Erythroblast (primary cell): ENCODE measurements around the gene IL18.
"Not testable (repeated sequence)": the region's sequence is repeated elsewhere in the genome, so short reads cannot be mapped to it uniquely, and the experiment has no call there.

Experiments used
- GATA1 ChIP-seq: IDR thresholded peaks from 2 replicates; pipeline ENCODE4 v1.6.1; 2011; ENCODE audit warnings: low read depth, mild to moderate bottlenecking, control low read depth, low read length, moderate library complexity
- POLR2A ChIP-seq: IDR thresholded peaks from 2 replicates; pipeline ENCODE4 v1.6.1; 2011; ENCODE audit warnings: mild to moderate bottlenecking, low read length

DNA sequence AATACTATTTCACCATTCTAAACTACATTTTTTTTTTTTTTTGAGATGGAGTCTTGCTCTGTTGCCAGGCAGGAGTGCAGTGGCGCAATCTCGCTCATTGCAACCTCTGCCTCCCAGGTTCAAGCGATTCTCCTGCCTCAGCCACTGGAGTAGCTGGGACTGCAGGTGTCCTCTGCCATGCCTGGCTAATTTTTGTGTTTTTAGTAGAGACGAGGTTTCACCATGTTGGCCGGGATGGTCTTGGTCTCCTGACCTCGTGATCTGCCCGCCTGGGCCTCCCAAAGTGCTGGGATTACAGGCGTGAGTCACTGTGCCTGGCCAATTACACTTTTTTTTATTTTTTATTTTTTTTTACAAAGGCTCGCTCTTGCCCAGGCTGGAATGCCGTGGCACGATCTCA lies 31.2 kb upstream of the IL18 start:
- TF ChIP-seq POLR2A, GATA1: not testable (repeated sequence)
